NCI-H187 (cell line): ENCODE results near the gene MAST4.
"Not testable (repeated sequence)": the region's sequence is repeated elsewhere in the genome, so short reads cannot be mapped to it uniquely, and the experiment has no call there.

Experiments used
- DNase-seq, 2 experiments: peaks; one replicate each; lab custom pipeline; 2025; lab: John Stamatoyannopoulos, UW

The MAST4 gene

GRCh38 chr5:66810151-66810550 is 214.0 kb downstream of the MAST4 start:
- DNase-seq: no peak

GRCh38 chr5:66810848-66811261 is 214.7 kb downstream of the MAST4 start:
- no peak for DNase-seq

- DNase-seq: no peak
These were observed 216.1 kb downstream of the MAST4 start for GRCh38 chr5:66812291-66812690.

GRCh38 chr5:66813306-66813705 is 217.1 kb downstream of the MAST4 start:
- DNase-seq: no peak

- peak; percentile 14 to 15 for DNase-seq
These were observed 218.2 kb downstream of the MAST4 start for GRCh38 chr5:66814146-66814991.

- DNase-seq: no peak
These were observed 222.2 kb downstream of the MAST4 start for GRCh38 chr5:66818304-66818934.

- no peak for DNase-seq
These were observed 222.7 kb downstream of the MAST4 start for GRCh38 chr5:66818935-66819328.

GRCh38 chr5:66820630-66821207 is 224.5 kb downstream of the MAST4 start:
- DNase-seq: no peak

- DNase-seq: no peak
These were observed 225.7 kb downstream of the MAST4 start for GRCh38 chr5:66821688-66822429.

- DNase-seq: not testable (repeated sequence)
These were observed 226.7 kb downstream of the MAST4 start for GRCh38 chr5:66822906-66823305.

GRCh38 chr5:66824476-66824875 is 228.3 kb downstream of the MAST4 start:
- DNase-seq: no peak

- DNase-seq: no peak
These were observed 230.1 kb downstream of the MAST4 start for GRCh38 chr5:66826263-66826662.

- DNase-seq: no peak
These were observed 230.5 kb downstream of the MAST4 start for GRCh38 chr5:66826696-66827095.

GRCh38 chr5:66828046-66828547 is 231.9 kb downstream of the MAST4 start:
- DNase-seq: no peak

- DNase-seq: peak; percentile 28 to 47
These were observed 232.6 kb downstream of the MAST4 start for GRCh38 chr5:66828548-66829357.

GRCh38 chr5:66829358-66829674 is 233.1 kb downstream of the MAST4 start:
- no peak for DNase-seq

GRCh38 chr5:66829826-66830225 is 233.6 kb downstream of the MAST4 start:
- no peak for DNase-seq

- no peak for DNase-seq
These were observed 234.4 kb downstream of the MAST4 start for GRCh38 chr5:66830636-66831035.

- no peak for DNase-seq
These were observed 243.5 kb downstream of the MAST4 start for GRCh38 chr5:66839636-66840185.

GRCh38 chr5:66840511-66841013 is 244.4 kb downstream of the MAST4 start:
- DNase-seq: no peak

- DNase-seq: no peak
These were observed 245.1 kb downstream of the MAST4 start for GRCh38 chr5:66841264-66841663.
